Peyer's patch (tissue), 4 donors: ENCODE results near the gene SLC6A8. TPM values are rescaled to one million over a fixed set of nuclear protein-coding genes. Genes with fewer than 3 reads are reported as not detected.

Source experiments
- DNase-seq, 3 donors: peaks; one replicate each; pipeline ENCODE4 v3.0.0-alpha.2; 2017 to 2019
- H3K27ac ChIP-seq, 4 donors: fragments of 200-600 bp; sonication (generic); one replicate each; pipeline ENCODE4 v1.5.1; 2016 to 2019
- H3K27me3 ChIP-seq, 2 donors: fragments of 200-600 bp; sonication (generic); one replicate each; pipeline ENCODE4 v1.5.1; 2019
- H3K36me3 ChIP-seq, 3 donors: fragments of 200-600 bp; sonication (generic); one replicate each; pipeline ENCODE4 v1.5.1; 2016 to 2019
- H3K4me1 ChIP-seq, 4 donors: fragments of 200-600 bp; sonication (generic); one replicate each; pipeline ENCODE4 v1.5.1; 2016 to 2019
- H3K4me3 ChIP-seq, 4 donors: fragments of 200-600 bp; sonication (generic); 1 replicate in 3 of 4; 2 replicates in 1 of 4; pipeline ENCODE4 v1.5.1; 2016 to 2019; ENCODE audit warnings: mild to moderate bottlenecking in 1 of 4
- H3K9me3 ChIP-seq, 4 donors: fragments of 200-600 bp; sonication (generic); one replicate each; pipeline ENCODE4 v1.5.1; 2016 to 2019; ENCODE audit warnings: mild to moderate bottlenecking in 1 of 4
- POLR2A ChIP-seq, 2 donors: fragments of 450-650 bp; IDR thresholded peaks; one replicate each; pipeline ENCODE4 v1.5.1; 2017; ENCODE audit warnings: antibody characterized with exemption in 2 of 2, mild to moderate bottlenecking in 2 of 2, moderate library complexity in 2 of 2
- total RNA-seq, 4 donors: library from RNA; depleted of rRNA; stranded (reverse); fragments of >200 nt; gene quantifications; one replicate each; pipeline ENCODE4 v1.1.0, GENCODE V29; 2016
- TF ChIP-seq, protein P1 (sequence below), 6 experiments: fragments of 450-650 bp in 4 of 6; fragments of 200-600 bp in 2 of 6; sonication (generic) in 1 of 6; IDR thresholded peaks; one replicate each; pipeline ENCODE4 v1.5.1; 2017 to 2019; ENCODE audit warnings: antibody characterized with exemption in 6 of 6, mild to moderate bottlenecking in 3 of 6, moderate library complexity in 1 of 6

The SLC6A8 gene
- total RNA-seq, 4 donors from 2014 or later = 36.3 to 562 (median 146) TPM

DNA sequence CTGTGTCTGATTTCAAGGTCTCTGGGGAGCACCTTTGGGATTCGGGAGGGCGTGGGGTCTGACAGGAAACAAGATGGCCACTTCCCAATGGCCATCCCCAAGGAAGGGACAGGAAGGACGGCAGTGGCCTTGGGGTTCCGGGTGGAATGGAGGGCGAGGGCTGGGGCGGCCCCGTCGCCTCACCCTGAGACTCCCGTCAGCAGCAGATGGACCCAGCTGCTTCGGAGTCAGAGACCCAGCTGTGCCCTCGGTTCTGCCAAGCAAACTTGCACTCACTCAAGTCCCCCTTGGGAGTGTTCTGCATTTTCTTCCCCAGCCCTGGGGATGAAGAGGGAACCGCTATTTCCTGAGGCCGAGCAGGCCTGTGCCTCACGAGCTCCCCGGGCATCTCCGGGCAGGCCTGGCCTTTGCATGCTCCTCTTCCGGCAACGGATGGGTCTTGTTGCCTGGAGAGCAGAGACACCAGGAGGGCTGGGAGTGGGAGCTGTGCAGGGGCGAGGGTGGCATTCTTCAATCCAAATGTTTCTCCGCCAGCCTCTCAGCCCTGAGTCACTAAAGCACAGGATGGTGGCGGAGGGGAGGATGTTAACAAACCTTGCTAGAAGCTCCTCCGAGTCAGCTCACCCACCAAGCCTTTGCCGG, 47.6 kb upstream of the SLC6A8 start:
- H3K4me1 ChIP-seq = peaks cover 0 to 16% (median 4%) of the 10 kb centered on the region in 4 donors
- H3K4me3 ChIP-seq = no peak overlapping the region
- H3K36me3 ChIP-seq = no peaks in the 10 kb centered on the region
- no peaks in the 10 kb centered on the region for H3K9me3 ChIP-seq
- TF ChIP-seq, protein P1, sequence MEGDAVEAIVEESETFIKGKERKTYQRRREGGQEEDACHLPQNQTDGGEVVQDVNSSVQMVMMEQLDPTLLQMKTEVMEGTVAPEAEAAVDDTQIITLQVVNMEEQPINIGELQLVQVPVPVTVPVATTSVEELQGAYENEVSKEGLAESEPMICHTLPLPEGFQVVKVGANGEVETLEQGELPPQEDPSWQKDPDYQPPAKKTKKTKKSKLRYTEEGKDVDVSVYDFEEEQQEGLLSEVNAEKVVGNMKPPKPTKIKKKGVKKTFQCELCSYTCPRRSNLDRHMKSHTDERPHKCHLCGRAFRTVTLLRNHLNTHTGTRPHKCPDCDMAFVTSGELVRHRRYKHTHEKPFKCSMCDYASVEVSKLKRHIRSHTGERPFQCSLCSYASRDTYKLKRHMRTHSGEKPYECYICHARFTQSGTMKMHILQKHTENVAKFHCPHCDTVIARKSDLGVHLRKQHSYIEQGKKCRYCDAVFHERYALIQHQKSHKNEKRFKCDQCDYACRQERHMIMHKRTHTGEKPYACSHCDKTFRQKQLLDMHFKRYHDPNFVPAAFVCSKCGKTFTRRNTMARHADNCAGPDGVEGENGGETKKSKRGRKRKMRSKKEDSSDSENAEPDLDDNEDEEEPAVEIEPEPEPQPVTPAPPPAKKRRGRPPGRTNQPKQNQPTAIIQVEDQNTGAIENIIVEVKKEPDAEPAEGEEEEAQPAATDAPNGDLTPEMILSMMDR (IDR thresholded peaks at IDR 0.05) = no peak
- TF ChIP-seq POLR2A (IDR thresholded peaks at IDR 0.05) = no peak
- H3K27ac ChIP-seq = no peak overlapping the region
- DNase-seq = no peak
- peaks cover 0 to 10% of the 10 kb centered on the region in 2 donors for H3K27me3 ChIP-seq

DNA sequence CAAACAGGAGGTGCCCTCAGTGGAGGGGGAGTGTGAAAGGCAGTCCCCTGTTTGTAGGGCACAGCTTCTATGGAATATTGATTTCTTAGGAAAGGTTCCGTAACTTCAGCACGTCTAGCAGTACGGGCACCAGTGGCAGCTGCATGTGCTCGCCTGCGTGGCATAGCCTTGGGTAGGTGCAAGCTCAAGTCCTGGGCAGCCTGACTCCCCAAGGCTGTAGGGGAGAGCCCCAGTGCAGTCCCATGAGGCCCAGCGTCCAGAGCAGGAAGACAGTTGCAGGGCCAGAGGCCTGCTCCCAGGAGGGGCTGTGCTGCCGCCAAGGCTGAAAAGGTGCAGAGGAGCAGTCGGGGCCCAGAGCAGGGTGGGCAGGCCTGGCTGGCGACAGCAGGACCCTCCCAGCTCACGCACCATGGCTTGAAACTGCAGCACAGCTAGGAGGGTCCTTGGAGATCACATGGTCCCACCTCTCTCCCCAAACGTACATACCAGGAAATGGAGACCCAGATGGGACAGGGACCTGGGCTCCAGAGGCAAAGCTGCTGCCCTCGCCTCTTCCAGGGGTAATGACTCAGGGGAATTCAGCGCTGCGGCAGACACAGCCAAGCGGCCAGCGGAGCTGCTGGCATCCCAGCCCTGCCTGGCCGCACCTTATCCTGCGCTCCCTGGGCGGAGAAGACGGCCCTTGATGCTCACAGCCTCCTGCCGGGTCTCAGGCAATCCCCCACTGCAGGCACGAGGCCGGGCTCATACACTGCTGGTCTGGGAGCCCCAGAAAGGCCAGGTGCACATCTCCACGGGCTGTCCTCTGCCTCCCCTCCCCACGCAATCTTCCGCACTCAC, 46.8 kb upstream of the SLC6A8 start:
- TF ChIP-seq, protein P1 (IDR thresholded peaks at IDR 0.05) = no peak
- no peak for TF ChIP-seq POLR2A (IDR thresholded peaks at IDR 0.05)
- Histone ChIP-seq H3K36me3 (no peaks in the 10 kb centered on the region), H3K9me3 (no peaks in the 10 kb centered on the region), H3K27me3 (peaks cover 0 to 10% of the 10 kb centered on the region in 2 donors), H3K4me1 (peaks cover 0 to 16% (median 4%) of the 10 kb centered on the region in 4 donors), H3K27ac (no peak overlapping the region), H3K4me3 (no peak overlapping the region)
- DNase-seq = peak in 2 of 3 donors; percentile 12 to 40

- no peak for DNase-seq
- H3K4me3 ChIP-seq = no peak overlapping the region
- H3K27ac ChIP-seq = no peak overlapping the region
- peaks cover 0 to 10% of the 10 kb centered on the region in 2 donors for H3K27me3 ChIP-seq
- no peaks in the 10 kb centered on the region for H3K9me3 ChIP-seq
- no peaks in the 10 kb centered on the region for H3K36me3 ChIP-seq
- no peak for TF ChIP-seq POLR2A (IDR thresholded peaks at IDR 0.05)
- peaks cover 0 to 16% (median 4%) of the 10 kb centered on the region in 4 donors for H3K4me1 ChIP-seq
Measured at GRCh38 chrX:153641627-153642026, 46.1 kb upstream of the SLC6A8 start.

GRCh38 chrX:153642051-153642654, 45.6 kb upstream of the SLC6A8 start:
- no peaks in the 10 kb centered on the region for H3K36me3 ChIP-seq
- DNase-seq = no peak
- H3K27me3 ChIP-seq = peaks cover 0 to 10% of the 10 kb centered on the region in 2 donors
- no peak for TF ChIP-seq POLR2A (IDR thresholded peaks at IDR 0.05)
- no peaks in the 10 kb centered on the region for H3K9me3 ChIP-seq
- H3K4me3 ChIP-seq = peak overlapping the region in 1 of 4 donors; percentile 19
- no peak overlapping the region for H3K27ac ChIP-seq
- peaks cover 0 to 20% (median 4%) of the 10 kb centered on the region in 4 donors for H3K4me1 ChIP-seq

DNA sequence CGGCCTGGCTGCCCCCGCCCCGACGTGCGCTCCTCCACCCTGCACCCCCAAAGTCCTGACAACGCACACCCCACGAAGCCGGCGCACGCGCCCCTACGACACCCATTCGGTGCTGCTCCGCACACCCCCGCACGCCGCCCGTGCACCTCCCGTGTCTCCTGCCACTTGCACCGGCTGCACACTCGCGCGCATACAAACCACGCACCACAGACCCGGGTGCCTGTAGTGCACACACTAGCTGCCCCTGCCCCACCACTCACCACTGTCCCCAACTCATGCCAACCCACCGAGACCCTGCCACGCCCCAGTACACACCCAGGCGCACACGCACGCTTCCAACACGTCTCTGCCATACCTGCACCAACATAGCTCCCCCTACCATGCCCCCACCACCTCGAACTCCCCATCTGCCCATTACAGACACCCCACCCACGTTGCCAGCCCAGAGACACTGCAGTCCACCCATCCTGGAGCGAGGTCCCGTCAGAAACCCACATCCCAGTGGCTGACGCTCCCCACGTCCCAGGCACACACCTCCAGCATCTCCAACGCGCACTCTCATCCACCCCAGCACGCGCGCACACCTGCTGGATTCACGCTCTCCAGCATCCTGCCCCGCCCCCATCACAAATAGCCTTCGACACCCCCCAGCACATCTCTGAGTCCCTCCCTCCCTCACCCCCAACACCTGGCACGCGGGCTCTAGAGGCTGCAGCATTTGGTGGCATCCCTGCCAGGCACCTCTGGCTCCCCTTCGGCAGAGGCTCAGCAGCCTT, 44.9 kb upstream of the SLC6A8 start:
- Histone ChIP-seq H3K27ac (no peak overlapping the region), H3K4me3 (peak overlapping the region in 1 of 4 donors; percentile 19), H3K36me3 (no peaks in the 10 kb centered on the region), H3K4me1 (peaks cover 0 to 27% (median 4%) of the 10 kb centered on the region in 4 donors), H3K9me3 (no peaks in the 10 kb centered on the region), H3K27me3 (peaks cover 0 to 10% of the 10 kb centered on the region in 2 donors)
- no peak for TF ChIP-seq POLR2A (IDR thresholded peaks at IDR 0.05)
- TF ChIP-seq, protein P1 (IDR thresholded peaks at IDR 0.05) = no peak
- peak in 2 of 3 donors; percentile 19 to 37 for DNase-seq
